ENCODE data around the gene SIK2. TPM values are rescaled to one million over a fixed set of nuclear protein-coding genes. Genes with fewer than 3 reads are reported as not detected.

The SIK2 gene
- total RNA-seq, result 36.3 TPM

DNA sequence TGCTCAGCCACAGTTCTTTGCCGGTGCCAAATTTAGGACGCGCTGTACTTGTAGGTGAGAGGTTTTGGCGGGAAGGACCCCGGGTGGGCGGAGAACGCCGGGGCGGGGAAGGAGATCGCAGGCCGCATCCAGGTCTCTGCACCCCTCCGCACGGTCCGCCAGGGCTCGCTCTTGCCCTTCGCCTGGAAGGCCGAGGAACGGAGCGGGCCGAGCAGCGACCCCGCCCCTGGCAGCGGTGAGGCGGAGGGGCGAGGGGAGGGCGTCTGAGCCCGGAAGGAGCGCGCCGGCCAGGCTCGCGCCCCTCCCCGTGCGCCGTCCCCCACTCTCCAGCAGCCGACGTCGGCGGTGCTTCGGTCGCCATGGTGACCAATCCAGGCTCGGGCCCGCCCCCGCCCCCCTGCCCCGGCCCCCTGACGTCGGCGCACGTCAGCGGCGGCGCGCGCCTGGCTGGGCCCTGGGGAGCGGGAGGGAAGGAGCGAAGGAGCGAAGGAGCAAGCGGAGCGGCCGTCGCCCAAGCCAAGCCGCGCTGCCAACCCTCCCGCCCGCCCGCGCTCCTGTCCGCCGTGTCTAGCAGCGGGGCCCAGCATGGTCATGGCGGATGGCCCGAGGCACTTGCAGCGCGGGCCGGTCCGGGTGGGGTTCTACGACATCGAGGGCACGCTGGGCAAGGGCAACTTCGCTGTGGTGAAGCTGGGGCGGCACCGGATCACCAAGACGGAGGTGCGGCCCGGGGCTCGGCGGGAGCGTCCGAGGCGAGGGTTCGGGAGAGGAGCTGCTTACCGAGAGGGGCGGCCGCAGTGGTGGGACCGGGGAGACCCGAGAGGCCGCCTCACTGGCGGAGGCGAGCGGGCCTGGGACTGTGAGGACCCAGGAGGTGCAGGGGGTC lies at the start of gene SIK2:
Gene SIK2 (plus strand): TSS at position 471 of the 886 bp plus-strand sequence. CDS start 115 bp downstream, at position 586.

DNA sequence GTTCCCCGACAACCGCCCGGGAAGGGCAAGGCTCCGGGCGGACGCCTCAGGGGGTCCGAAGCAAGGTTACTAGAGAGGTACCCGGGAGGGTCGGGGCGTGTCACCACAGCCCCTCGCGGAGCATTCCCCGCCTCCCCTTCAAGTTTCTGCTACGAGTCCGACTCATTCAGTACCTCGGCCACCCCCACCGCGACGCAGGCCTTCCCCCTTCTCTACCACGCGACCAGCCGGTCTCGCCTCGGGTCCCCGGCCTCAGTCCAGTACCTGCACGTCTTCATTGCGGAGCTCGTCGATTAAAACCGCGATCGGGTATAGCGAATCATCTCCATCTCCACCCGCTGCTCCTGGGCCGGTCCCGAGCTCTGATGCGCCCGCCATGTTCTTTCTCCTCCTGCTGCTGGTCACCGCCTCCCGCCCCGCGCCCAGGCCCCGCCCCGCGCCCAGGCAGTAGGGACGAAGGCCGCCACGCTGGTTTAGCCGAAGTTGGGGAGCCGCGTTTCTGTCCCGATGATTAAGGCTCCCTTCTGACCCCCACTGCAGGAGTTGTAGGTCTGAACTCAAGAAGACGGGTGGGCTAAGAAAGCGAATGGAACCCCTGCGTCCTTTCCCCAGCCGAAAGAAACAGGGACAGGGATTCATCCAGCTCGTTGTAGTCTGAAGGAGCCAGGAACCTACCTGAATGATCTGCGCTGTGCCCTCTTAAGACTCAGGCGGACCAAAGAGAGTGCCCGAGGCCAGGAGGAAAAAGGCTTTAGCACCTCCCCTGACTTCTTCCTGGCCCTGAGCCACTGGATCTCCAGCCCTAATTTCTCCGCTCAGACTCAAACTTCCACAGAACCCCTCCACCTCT lies 164.0 kb downstream of the SIK2 start, which contains the start of gene PPP2R1B:
Gene PPP2R1B (minus strand): TSS at position 406 of the 850 bp plus-strand sequence. CDS start 28 bp downstream, at position 378.

Other genes starting within 250 kb of the SIK2 start
- gene POU2AF1, start 223.2 kb upstream of the SIK2 start, total RNA-seq, result not detected
- gene BTG4, start 90.1 kb upstream of the SIK2 start, total RNA-seq, result not detected
- gene HOATZ, start 87.7 kb upstream of the SIK2 start, total RNA-seq, result not detected
- gene LAYN, start 61.7 kb upstream of the SIK2 start, total RNA-seq, result 11.7 TPM
- gene PPP2R1B, start 163.9 kb downstream of the SIK2 start, total RNA-seq, result 31.3 TPM